Suprapubic skin (tissue), 4 donors: Measurements from ENCODE around the gene FCRL6. TPM values are rescaled to one million over a fixed set of nuclear protein-coding genes. Genes with fewer than 3 reads are reported as not detected.

Experiments used
- DNase-seq, 2 donors: peaks; one replicate each; pipeline ENCODE4 v3.0.0-alpha.2; 2019; ENCODE audit warnings: low spot score in 2 of 2
- H3K27ac ChIP-seq: fragments of 200-600 bp; sonication (generic); one replicate; pipeline ENCODE4 v1.5.1; 2019
- H3K27me3 ChIP-seq: fragments of 200-600 bp; sonication (generic); one replicate; pipeline ENCODE4 v1.5.1; 2019
- H3K36me3 ChIP-seq: fragments of 200-600 bp; sonication (generic); one replicate; pipeline ENCODE4 v1.5.1; 2019
- H3K4me1 ChIP-seq: fragments of 200-600 bp; sonication (generic); one replicate; pipeline ENCODE4 v1.5.1; 2019
- H3K4me3 ChIP-seq: fragments of 200-600 bp; sonication (generic); one replicate; pipeline ENCODE4 v1.5.1; 2019; ENCODE audit warnings: mild to moderate bottlenecking
- H3K9me3 ChIP-seq: fragments of 200-600 bp; sonication (generic); one replicate; pipeline ENCODE4 v1.5.1; 2019
- EP300 ChIP-seq: sonication (generic); formaldehyde crosslinking; IDR thresholded peaks from one replicate; pipeline ENCODE4 v1.6.1; 2017; ENCODE audit warnings: antibody characterized with exemption
- POLR2A ChIP-seq, 2 donors: fragments of 450-650 bp; IDR thresholded peaks; one replicate each; pipeline ENCODE4 v1.6.1; 2017; ENCODE audit warnings: antibody characterized with exemption in 2 of 2, mild to moderate bottlenecking in 2 of 2, moderate library complexity in 2 of 2
- POLR2AphosphoS5 ChIP-seq, 3 donors: sonication (generic); formaldehyde crosslinking; IDR thresholded peaks; one replicate each; pipeline ENCODE4 v1.6.1; 2017; ENCODE audit warnings: antibody characterized with exemption in 3 of 3
- WGBS: methylation state at CpG from one replicate; pipeline ENCODE4 v1.1.5; 2018; 5-methylcytosine and 5-hydroxymethylcytosine counted together
- total RNA-seq, 4 donors: library from RNA; depleted of rRNA; stranded (reverse); fragments of >200 nt; gene quantifications; one replicate each; pipeline ENCODE4 v1.1.0, GENCODE V29; 2016
- TF ChIP-seq, protein P1 (sequence below), 2 donors: fragments of 200-600 bp in 1 of 2; fragments of 450-650 bp in 1 of 2; sonication (generic) in 1 of 2; IDR thresholded peaks; one replicate each; pipeline ENCODE4 v1.5.1; 2016 to 2019; ENCODE audit warnings: antibody characterized with exemption in 2 of 2, mild to moderate bottlenecking in 1 of 2, moderate library complexity in 1 of 2

The FCRL6 gene
- total RNA-seq, 4 donors from 2014 or later, result 0.49 TPM; not detected in 3

DNA sequence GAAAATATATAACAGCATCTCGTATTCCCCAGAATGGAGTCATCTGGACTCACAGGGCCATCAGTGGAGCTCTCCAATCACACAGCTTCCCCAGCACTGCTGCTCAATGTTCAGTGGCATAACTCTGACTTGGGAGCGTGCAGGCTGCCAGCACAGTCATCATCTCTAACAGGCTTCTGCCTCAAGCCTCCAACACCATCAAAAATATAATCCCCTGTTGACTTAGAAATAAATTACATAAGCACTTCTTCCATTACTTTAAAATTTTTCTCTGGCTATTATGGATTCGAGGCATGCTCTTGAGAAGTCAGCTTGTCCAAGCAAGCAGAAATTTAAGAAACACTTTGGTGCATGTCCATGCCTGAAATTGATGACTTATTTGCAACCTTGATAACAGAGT, 15.2 kb upstream of the FCRL6 start:
- no peak overlapping the region for H3K4me3 ChIP-seq
- TF ChIP-seq, protein P1, sequence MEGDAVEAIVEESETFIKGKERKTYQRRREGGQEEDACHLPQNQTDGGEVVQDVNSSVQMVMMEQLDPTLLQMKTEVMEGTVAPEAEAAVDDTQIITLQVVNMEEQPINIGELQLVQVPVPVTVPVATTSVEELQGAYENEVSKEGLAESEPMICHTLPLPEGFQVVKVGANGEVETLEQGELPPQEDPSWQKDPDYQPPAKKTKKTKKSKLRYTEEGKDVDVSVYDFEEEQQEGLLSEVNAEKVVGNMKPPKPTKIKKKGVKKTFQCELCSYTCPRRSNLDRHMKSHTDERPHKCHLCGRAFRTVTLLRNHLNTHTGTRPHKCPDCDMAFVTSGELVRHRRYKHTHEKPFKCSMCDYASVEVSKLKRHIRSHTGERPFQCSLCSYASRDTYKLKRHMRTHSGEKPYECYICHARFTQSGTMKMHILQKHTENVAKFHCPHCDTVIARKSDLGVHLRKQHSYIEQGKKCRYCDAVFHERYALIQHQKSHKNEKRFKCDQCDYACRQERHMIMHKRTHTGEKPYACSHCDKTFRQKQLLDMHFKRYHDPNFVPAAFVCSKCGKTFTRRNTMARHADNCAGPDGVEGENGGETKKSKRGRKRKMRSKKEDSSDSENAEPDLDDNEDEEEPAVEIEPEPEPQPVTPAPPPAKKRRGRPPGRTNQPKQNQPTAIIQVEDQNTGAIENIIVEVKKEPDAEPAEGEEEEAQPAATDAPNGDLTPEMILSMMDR (IDR thresholded peaks at IDR 0.05), result no peak
- no peak for TF ChIP-seq POLR2AphosphoS5 (IDR thresholded peaks at IDR 0.05)
- no peak for TF ChIP-seq EP300
- no peak for TF ChIP-seq POLR2A (IDR thresholded peaks at IDR 0.05)
- H3K27me3 ChIP-seq, result no peaks in the 10 kb centered on the region
- DNase-seq, result no peak
- H3K4me1 ChIP-seq, result peaks cover 20% of the 10 kb centered on the region
- H3K9me3 ChIP-seq, result no peaks in the 10 kb centered on the region
- H3K36me3 ChIP-seq, result no peaks in the 10 kb centered on the region
- no peak overlapping the region for H3K27ac ChIP-seq
- 30% methylated on average over 3 of the region's 3 CpGs for WGBS

DNA sequence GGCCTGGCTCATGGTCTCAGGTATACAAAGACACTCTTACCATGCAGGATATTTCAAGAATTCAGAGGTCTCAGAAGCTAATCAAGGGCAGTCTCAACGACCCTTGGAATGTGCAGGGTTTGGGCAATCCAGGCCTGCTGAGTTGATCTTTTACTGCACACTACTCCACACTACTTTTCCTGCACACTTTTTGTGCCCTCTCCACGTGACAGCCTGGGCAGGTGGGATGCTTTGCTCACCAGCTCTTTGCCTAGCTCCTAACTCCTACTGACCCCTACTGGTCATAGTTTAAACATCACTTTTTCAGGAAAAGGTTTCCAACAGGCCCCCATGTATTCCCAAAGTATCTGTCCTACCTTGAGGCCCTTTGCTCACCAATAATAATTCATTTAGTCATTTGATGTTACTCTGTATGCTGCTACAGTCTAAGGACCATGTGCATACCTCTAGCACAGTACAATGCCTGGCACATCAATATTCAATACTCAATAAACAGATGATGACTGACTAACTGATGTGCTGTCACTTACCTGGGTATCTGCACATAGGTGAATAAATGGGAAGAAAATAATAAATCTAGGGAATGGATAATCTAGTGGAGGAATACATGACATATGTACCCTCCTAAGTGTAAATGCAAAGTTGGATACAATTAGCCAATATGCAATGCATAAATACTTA, 11.8 kb upstream of the FCRL6 start:
- no peaks in the 10 kb centered on the region for H3K9me3 ChIP-seq
- no peak overlapping the region for H3K4me3 ChIP-seq
- peaks cover under 1% of the 10 kb centered on the region for H3K27me3 ChIP-seq
- H3K27ac ChIP-seq, result no peak overlapping the region
- 37% methylated on average over 2 of the region's 2 CpGs for WGBS
- no peaks in the 10 kb centered on the region for H3K36me3 ChIP-seq
- H3K4me1 ChIP-seq, result peaks cover 13% of the 10 kb centered on the region
- DNase-seq, result no peak
- no peak for TF ChIP-seq POLR2A (IDR thresholded peaks at IDR 0.05)
- TF ChIP-seq EP300, result no peak
- TF ChIP-seq POLR2AphosphoS5 (IDR thresholded peaks at IDR 0.05), result no peak
- TF ChIP-seq, protein P1 (IDR thresholded peaks at IDR 0.05), result peak in 1 of 2 donors; percentile 24

DNA sequence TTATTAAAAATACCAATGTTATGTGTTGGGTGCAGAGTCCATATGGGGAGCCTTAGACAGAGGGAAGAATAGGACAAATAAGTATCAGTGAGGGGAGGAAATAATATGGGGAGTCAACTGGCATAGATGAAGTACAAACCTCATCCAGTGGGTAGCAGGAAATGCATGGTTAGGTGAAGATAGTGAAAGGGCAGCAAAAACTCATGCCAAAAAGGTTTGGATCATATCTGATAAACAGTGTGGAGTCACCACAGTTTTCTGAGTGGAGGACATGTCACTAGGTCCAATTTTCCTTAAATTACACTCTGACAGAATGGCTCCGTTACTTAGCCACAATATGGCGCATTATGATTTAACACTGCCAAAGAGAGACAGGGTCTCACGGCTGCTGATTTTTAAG, 11.1 kb upstream of the FCRL6 start:
- Histone ChIP-seq H3K4me3 (no peak overlapping the region), H3K36me3 (no peaks in the 10 kb centered on the region), H3K27me3 (peaks cover 2% of the 10 kb centered on the region), H3K27ac (no peak overlapping the region), H3K9me3 (no peaks in the 10 kb centered on the region), H3K4me1 (peaks cover 13% of the 10 kb centered on the region)
- no peak for TF ChIP-seq EP300
- TF ChIP-seq POLR2AphosphoS5 (IDR thresholded peaks at IDR 0.05), result no peak
- TF ChIP-seq POLR2A (IDR thresholded peaks at IDR 0.05), result no peak
- TF ChIP-seq, protein P1 (IDR thresholded peaks at IDR 0.05), result no peak
- no peak for DNase-seq
- 56% methylated on average over 3 of the region's 3 CpGs for WGBS

DNA sequence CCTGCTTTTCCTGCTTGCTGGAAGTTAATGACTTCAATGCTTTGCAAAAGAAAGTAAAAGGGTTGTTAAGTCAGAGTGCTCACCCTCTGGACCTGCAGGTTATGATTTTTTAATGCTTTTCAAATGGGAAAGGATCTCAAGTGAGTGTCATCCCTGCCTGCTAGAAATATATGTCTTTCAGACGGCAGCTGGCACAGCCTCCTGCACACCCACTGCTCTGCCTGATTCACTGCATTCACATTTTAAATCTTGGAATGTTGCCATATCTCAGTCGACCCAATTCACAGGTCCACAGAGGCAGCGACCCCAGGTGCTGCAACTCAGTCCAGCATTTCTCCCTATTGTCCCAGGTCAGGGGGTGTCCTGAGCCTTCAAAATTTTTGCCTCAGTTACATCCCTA, 10.7 kb upstream of the FCRL6 start:
- no peak overlapping the region for H3K27ac ChIP-seq
- H3K27me3 ChIP-seq, result peaks cover 2% of the 10 kb centered on the region
- no peak for TF ChIP-seq EP300
- TF ChIP-seq POLR2AphosphoS5 (IDR thresholded peaks at IDR 0.05), result no peak
- TF ChIP-seq POLR2A (IDR thresholded peaks at IDR 0.05), result no peak
- TF ChIP-seq, protein P1 (IDR thresholded peaks at IDR 0.05), result no peak
- no peaks in the 10 kb centered on the region for H3K9me3 ChIP-seq
- H3K4me1 ChIP-seq, result peaks cover 9% of the 10 kb centered on the region
- WGBS, result 16% methylated on average over 3 of the region's 3 CpGs
- no peak for DNase-seq
- H3K36me3 ChIP-seq, result no peaks in the 10 kb centered on the region
- no peak overlapping the region for H3K4me3 ChIP-seq

DNA sequence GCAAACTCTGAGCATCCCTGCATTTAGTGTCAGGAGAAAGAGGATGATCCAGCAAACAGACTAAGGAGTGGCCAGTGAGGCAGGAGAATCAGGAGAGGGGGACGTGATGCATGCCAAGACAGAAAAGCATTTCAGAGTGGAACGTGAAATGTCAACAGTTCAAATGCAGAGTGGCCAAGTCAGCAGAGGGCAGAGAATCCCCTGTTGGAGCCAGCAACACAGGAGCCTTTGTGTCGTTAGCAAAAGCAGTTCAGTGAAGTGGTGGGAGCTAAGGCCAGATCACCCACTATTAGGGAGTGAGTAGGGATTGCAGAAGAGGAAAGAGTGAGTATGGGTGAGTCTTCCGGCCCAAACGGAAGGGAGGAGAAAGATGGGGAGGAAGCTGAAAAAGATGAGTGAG, 6.6 kb upstream of the FCRL6 start:
- Histone ChIP-seq H3K4me1 (no peaks in the 10 kb centered on the region), H3K4me3 (no peak overlapping the region), H3K27ac (no peak overlapping the region), H3K9me3 (no peaks in the 10 kb centered on the region), H3K36me3 (no peaks in the 10 kb centered on the region), H3K27me3 (peaks cover 2% of the 10 kb centered on the region)
- no peak for DNase-seq
- TF ChIP-seq POLR2AphosphoS5 (IDR thresholded peaks at IDR 0.05) (no peak), POLR2A (IDR thresholded peaks at IDR 0.05) (no peak), EP300 (no peak)
- TF ChIP-seq, protein P1 (IDR thresholded peaks at IDR 0.05), result no peak
- WGBS, result 68% methylated on average over 5 of the region's 5 CpGs
